Mesendoderm (in vitro differentiated cells): ENCODE data around the gene MRM2.

ENCODE experiments used
- DNase-seq: peaks from one replicate; pipeline ENCODE4 v3.0.0; 2013
- H2AK5ac ChIP-seq: 2 replicates; pipeline ENCODE4 v1.6.1; 2013; ENCODE audit warnings: low read length, inconsistent platforms
- H2BK120ac ChIP-seq: 2 replicates; pipeline ENCODE4 v1.6.1; 2013; ENCODE audit warnings: low read depth, mild to moderate bottlenecking, low read length, moderate library complexity, mixed read lengths
- H2BK15ac ChIP-seq: replicated peaks from 2 replicates; pipeline ENCODE4 v1.6.1; 2013; ENCODE audit warnings: low read depth, mild to moderate bottlenecking, moderate library complexity
- H2BK5ac ChIP-seq: 2 replicates; pipeline ENCODE4 v1.6.1; 2013; ENCODE audit warnings: low read length, inconsistent platforms
- H3K18ac ChIP-seq: 2 replicates; pipeline ENCODE4 v1.6.1; 2013; ENCODE audit warnings: mild to moderate bottlenecking, low read length, mixed read lengths
- H3K23ac ChIP-seq: one replicate; pipeline ENCODE4 v1.6.1; 2013; ENCODE audit warnings: low read length
- H3K27ac ChIP-seq: 2 replicates; pipeline ENCODE4 v1.5.1; 2013; ENCODE audit warnings: low read depth, mild to moderate bottlenecking, inconsistent platforms, low read length, moderate library complexity
- H3K27me3 ChIP-seq: 2 replicates; pipeline ENCODE4 v1.6.1; 2013; ENCODE audit warnings: low read length, control low read depth, mild to moderate bottlenecking, inconsistent platforms; ENCODE audit not compliant: insufficient read depth, poor library complexity
- H3K36me3 ChIP-seq: 2 replicates; pipeline ENCODE4 v1.6.1; 2013; ENCODE audit warnings: low read length, inconsistent platforms; ENCODE audit not compliant: control insufficient read depth, insufficient read depth
- H3K4ac ChIP-seq: one replicate; pipeline ENCODE4 v1.6.1; 2013; ENCODE audit warnings: low read depth, mild to moderate bottlenecking, low read length, moderate library complexity
- H3K4me1 ChIP-seq: 2 replicates; pipeline ENCODE4 v1.6.1; 2013; ENCODE audit warnings: low read depth, low read length, inconsistent platforms; ENCODE audit not compliant: control insufficient read depth
- H3K4me2 ChIP-seq: 2 replicates; pipeline ENCODE4 v1.6.1; 2013; ENCODE audit warnings: low read length
- H3K4me3 ChIP-seq: 2 replicates; pipeline ENCODE4 v1.5.1; 2013; ENCODE audit warnings: mild to moderate bottlenecking, low read length
- H3K56ac ChIP-seq: one replicate; pipeline ENCODE4 v1.6.1; 2013; ENCODE audit warnings: low read length
- H3K79me1 ChIP-seq: 2 replicates; pipeline ENCODE4 v1.6.1; 2013; ENCODE audit warnings: low read length, inconsistent platforms
- H3K79me2 ChIP-seq: 2 replicates; pipeline ENCODE4 v1.6.1; 2013; ENCODE audit warnings: mild to moderate bottlenecking, low read length; ENCODE audit not compliant: control insufficient read depth, insufficient read depth
- H3K9ac ChIP-seq: 2 replicates; pipeline ENCODE4 v1.6.1; 2013; ENCODE audit warnings: low read length, inconsistent platforms
- H4K5ac ChIP-seq: one replicate; pipeline ENCODE4 v1.6.1; 2013; ENCODE audit warnings: low read length
- H4K8ac ChIP-seq: one replicate; pipeline ENCODE4 v1.6.1; 2013; ENCODE audit warnings: low read depth, mild to moderate bottlenecking, control low read depth, low read length, moderate library complexity
- WGBS: extraction: QIAGEN DNeasy Blood & Tissue Kit; methylation state at CpG from one replicate; pipeline ENCODE4 v1.1.7; 2013; ENCODE audit warnings: low lambda C conversion rate, missing lambda C conversion rate; ENCODE audit not compliant: insufficient coverage; ENCODE audit errors: extremely low coverage; 5-methylcytosine and 5-hydroxymethylcytosine counted together

Gene MRM2

DNA sequence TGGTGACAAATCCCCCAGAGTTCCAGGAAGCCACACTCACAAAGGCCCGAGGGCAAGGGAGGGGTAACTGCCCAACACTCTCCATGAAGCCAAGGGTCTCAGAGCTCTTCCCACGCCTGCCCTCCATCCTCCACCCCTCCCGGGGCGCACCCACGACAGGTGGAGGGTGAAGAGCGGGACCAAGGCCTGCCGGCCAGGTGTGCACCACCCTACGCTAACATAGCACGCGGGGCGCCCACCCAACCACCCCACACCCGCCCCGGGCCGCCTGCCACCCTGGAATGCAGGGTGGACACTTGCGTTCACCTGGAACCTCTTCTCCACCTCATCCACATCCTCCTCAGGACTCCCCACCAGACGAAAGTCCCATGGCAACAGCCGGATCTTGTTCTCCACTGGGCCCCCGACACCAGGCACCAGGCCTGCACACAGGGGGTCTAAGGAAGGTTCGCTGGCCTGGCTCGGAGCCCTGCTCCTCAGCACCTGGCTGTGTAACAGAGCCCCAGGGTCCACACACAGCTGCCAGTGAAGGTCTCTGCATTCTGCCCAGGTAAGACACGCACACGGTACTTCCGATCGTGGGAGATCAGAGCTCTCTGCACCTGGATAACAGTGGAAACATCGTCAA, 41.9 kb downstream of the MRM2 start:
- H3K4me3 ChIP-seq, result no peak overlapping the region
- H4K5ac ChIP-seq, result no peak overlapping the region
- H3K79me1 ChIP-seq, result peaks cover 2% of the 10 kb centered on the region
- peaks cover 9% of the 10 kb centered on the region for H3K36me3 ChIP-seq
- H3K56ac ChIP-seq, result no peak overlapping the region
- H2BK15ac ChIP-seq, result no peak overlapping the region
- H2BK120ac ChIP-seq, result no peak overlapping the region
- no peak overlapping the region for H3K4me2 ChIP-seq
- H3K18ac ChIP-seq, result no peak overlapping the region
- H3K4me1 ChIP-seq, result no peaks in the 10 kb centered on the region
- no peak overlapping the region for H2BK5ac ChIP-seq
- no peak overlapping the region for H3K23ac ChIP-seq
- no peak overlapping the region for H3K27ac ChIP-seq
- no peak overlapping the region for H2AK5ac ChIP-seq
- no peaks in the 10 kb centered on the region for H3K79me2 ChIP-seq
- H3K4ac ChIP-seq, result no peak overlapping the region
- H4K8ac ChIP-seq, result no peak overlapping the region
- no CpG with 5 or more reads among the region's 25 CpGs for WGBS
- no peaks in the 10 kb centered on the region for H3K27me3 ChIP-seq
- DNase-seq, result no peak
- no peak overlapping the region for H3K9ac ChIP-seq

GRCh38 chr7:2199528-2199927, 42.5 kb downstream of the MRM2 start:
- no peak overlapping the region for H2BK120ac ChIP-seq
- H3K23ac ChIP-seq, result no peak overlapping the region
- H3K9ac ChIP-seq, result no peak overlapping the region
- H2BK15ac ChIP-seq, result no peak overlapping the region
- H3K4ac ChIP-seq, result no peak overlapping the region
- no peak overlapping the region for H2AK5ac ChIP-seq
- no peak overlapping the region for H3K27ac ChIP-seq
- no peak overlapping the region for H4K5ac ChIP-seq
- H2BK5ac ChIP-seq, result no peak overlapping the region
- no peak overlapping the region for H3K18ac ChIP-seq
- peaks cover 9% of the 10 kb centered on the region for H3K36me3 ChIP-seq
- no peaks in the 10 kb centered on the region for H3K27me3 ChIP-seq
- H3K79me1 ChIP-seq, result peaks cover 2% of the 10 kb centered on the region
- no peak overlapping the region for H3K4me2 ChIP-seq
- H3K79me2 ChIP-seq, result no peaks in the 10 kb centered on the region
- no CpG with 5 or more reads among the region's 16 CpGs for WGBS
- H4K8ac ChIP-seq, result no peak overlapping the region
- no peaks in the 10 kb centered on the region for H3K4me1 ChIP-seq
- no peak overlapping the region for H3K56ac ChIP-seq
- no peak for DNase-seq
- no peak overlapping the region for H3K4me3 ChIP-seq

DNA sequence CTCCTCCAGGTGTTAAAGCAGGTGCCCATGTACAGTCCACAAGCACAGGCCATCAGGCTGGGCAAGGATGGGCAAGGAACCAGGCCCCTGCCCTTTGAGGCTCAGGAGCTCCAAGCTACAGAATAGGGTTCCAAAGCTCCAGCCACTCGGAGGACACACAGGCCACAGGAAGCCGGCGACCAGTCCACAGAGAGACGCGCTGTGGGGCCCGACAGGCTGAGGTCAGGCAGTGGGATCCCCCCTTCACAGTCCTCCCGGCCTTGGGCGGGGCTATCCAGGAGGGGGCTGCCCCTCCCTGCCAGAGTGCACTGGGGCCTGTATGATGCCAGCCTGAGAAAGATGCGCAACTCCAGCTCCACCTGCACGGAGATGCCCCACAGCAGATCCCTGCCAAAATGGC, 43.2 kb downstream of the MRM2 start:
- no peak overlapping the region for H4K8ac ChIP-seq
- H3K9ac ChIP-seq, result no peak overlapping the region
- no peak overlapping the region for H3K18ac ChIP-seq
- H3K79me1 ChIP-seq, result peaks cover 2% of the 10 kb centered on the region
- no peak overlapping the region for H3K23ac ChIP-seq
- no peak overlapping the region for H2BK15ac ChIP-seq
- H3K27ac ChIP-seq, result no peak overlapping the region
- no peak overlapping the region for H2BK5ac ChIP-seq
- H3K4ac ChIP-seq, result no peak overlapping the region
- H3K27me3 ChIP-seq, result no peaks in the 10 kb centered on the region
- no peak overlapping the region for H2BK120ac ChIP-seq
- DNase-seq, result no peak
- no peaks in the 10 kb centered on the region for H3K4me1 ChIP-seq
- no peak overlapping the region for H2AK5ac ChIP-seq
- H3K79me2 ChIP-seq, result no peaks in the 10 kb centered on the region
- peaks cover 9% of the 10 kb centered on the region for H3K36me3 ChIP-seq
- no peak overlapping the region for H3K4me2 ChIP-seq
- H3K4me3 ChIP-seq, result no peak overlapping the region
- no peak overlapping the region for H3K56ac ChIP-seq
- no peak overlapping the region for H4K5ac ChIP-seq
- no CpG with 5 or more reads among the region's 10 CpGs for WGBS

DNA sequence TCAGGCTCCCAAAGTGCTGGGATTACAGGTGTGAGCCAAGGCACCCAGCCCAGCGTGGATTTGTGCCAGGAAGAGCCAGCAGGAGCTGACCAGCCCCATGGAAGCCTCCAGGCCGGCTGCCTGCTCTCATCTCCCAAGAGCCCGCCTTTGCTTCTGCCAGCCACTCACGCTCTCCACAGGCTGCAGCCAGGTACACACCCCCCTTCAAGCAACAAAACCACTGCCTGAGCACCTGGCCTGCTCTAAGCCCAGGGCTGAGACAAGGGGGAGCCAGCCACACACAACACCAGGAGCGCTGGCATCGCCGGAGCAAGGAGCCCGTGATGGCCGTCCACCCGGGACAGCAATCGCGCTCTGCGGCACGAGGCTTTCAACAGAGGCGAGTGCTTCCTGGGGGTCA, 43.8 kb downstream of the MRM2 start:
- WGBS, result no CpG with 5 or more reads among the region's 15 CpGs
- Histone ChIP-seq H3K27me3 (no peaks in the 10 kb centered on the region), H4K8ac (no peak overlapping the region)

GRCh38 chr7:2197436-2198155, 44.4 kb downstream of the MRM2 start:
- Histone ChIP-seq H2BK15ac (no peak overlapping the region), H3K18ac (no peak overlapping the region), H3K27ac (no peak overlapping the region), H2BK120ac (no peak overlapping the region), H3K27me3 (no peaks in the 10 kb centered on the region), H3K56ac (no peak overlapping the region), H2BK5ac (no peak overlapping the region), H3K79me1 (peaks cover 2% of the 10 kb centered on the region), H3K79me2 (no peaks in the 10 kb centered on the region), H3K36me3 (peaks cover 9% of the 10 kb centered on the region), H3K4ac (no peak overlapping the region), H3K4me2 (no peak overlapping the region), H3K4me3 (no peak overlapping the region), H4K5ac (no peak overlapping the region), H2AK5ac (no peak overlapping the region), H3K23ac (no peak overlapping the region), H3K9ac (no peak overlapping the region), H4K8ac (no peak overlapping the region), H3K4me1 (no peaks in the 10 kb centered on the region)
- no CpG with 5 or more reads among the region's 21 CpGs for whole genome bisulfite sequencing
- peak; percentile 29 for DNase-seq

More for the DNA sequence above, 43.8 kb downstream of the MRM2 start:
- Histone ChIP-seq H3K4me1 (no peaks in the 10 kb centered on the region), H4K5ac (no peak overlapping the region), H3K56ac (no peak overlapping the region), H3K18ac (no peak overlapping the region), H3K4ac (no peak overlapping the region), H3K79me2 (no peaks in the 10 kb centered on the region), H3K4me3 (no peak overlapping the region), H2BK15ac (no peak overlapping the region), H3K4me2 (no peak overlapping the region), H3K36me3 (peaks cover 9% of the 10 kb centered on the region), H3K23ac (no peak overlapping the region), H3K27ac (no peak overlapping the region), H2BK120ac (no peak overlapping the region), H3K79me1 (peaks cover 2% of the 10 kb centered on the region), H2AK5ac (no peak overlapping the region), H2BK5ac (no peak overlapping the region), H3K9ac (no peak overlapping the region)
- no peak for DNase-seq
